SK-N-SH treated with all-trans-retinoic acid at 6 μM for 48 hours (cell line): ENCODE measurements around the gene SUSD6.

Source experiments
- ATAC-seq: fragments of 200-7000 bp; cut with Tn5 transposase; 3 replicates; pipeline ENCODE4 v1.9.1; 2020; ENCODE audit warnings: mild to moderate bottlenecking, moderate library complexity
- ARNTL ChIP-seq: fragments of 450-650 bp; formaldehyde crosslinking; IDR thresholded peaks from 2 replicates; pipeline ENCODE4 v1.5.0; 2020; ENCODE audit warnings: low read depth, mild to moderate bottlenecking, moderate library complexity, borderline replicate concordance
- BACH2 ChIP-seq: fragments of 250-450 bp; sonication (Bioruptor Pico); IDR thresholded peaks from 2 replicates; pipeline ENCODE4 v1.9.0; 2021; ENCODE audit warnings: mild to moderate bottlenecking, borderline replicate concordance
- CSDC2 ChIP-seq: fragments of 250-450 bp; sonication (Bioruptor Pico); IDR thresholded peaks from 2 replicates; pipeline ENCODE4 v1.5.0; 2020; ENCODE audit warnings: mild to moderate bottlenecking, moderate library complexity
- ESRRG ChIP-seq: fragments of 250-450 bp; sonication (Bioruptor Pico); IDR thresholded peaks from 2 replicates; pipeline ENCODE4 v1.6.1; 2021; ENCODE audit warnings: mild to moderate bottlenecking
- GLIS3 ChIP-seq: fragments of 250-450 bp; sonication (Bioruptor Pico); IDR thresholded peaks from 2 replicates; pipeline ENCODE4 v1.5.0; 2020; ENCODE audit warnings: mild to moderate bottlenecking, moderate library complexity
- ISL1 ChIP-seq: fragments of 250-450 bp; sonication (Bioruptor Pico); IDR thresholded peaks from 2 replicates; pipeline ENCODE4 v2.1.2; 2022; ENCODE audit warnings: mild to moderate bottlenecking, moderate library complexity
- OSR1 ChIP-seq: fragments of 250-450 bp; sonication (Bioruptor Pico); IDR thresholded peaks from 2 replicates; pipeline ENCODE4 v1.8.0; 2022; ENCODE audit warnings: moderate library complexity, mild to moderate bottlenecking, inconsistent platforms
- PPARA ChIP-seq: fragments of 250-450 bp; sonication (Bioruptor Pico); IDR thresholded peaks from 2 replicates; pipeline ENCODE4 v1.5.0; 2020; ENCODE audit warnings: mild to moderate bottlenecking, borderline replicate concordance
- RARB ChIP-seq: fragments of 250-450 bp; sonication (Bioruptor Pico); IDR thresholded peaks from 2 replicates; pipeline ENCODE4 v1.8.0; 2021; ENCODE audit warnings: mild to moderate bottlenecking, moderate library complexity
- SNAI2 ChIP-seq: fragments of 250-450 bp; sonication (Bioruptor Pico); IDR thresholded peaks from 2 replicates; pipeline ENCODE4 v1.5.0; 2020; ENCODE audit warnings: mild to moderate bottlenecking, moderate library complexity
- TCF4 ChIP-seq: fragments of 250-450 bp; sonication (Bioruptor Pico); IDR thresholded peaks from 2 replicates; pipeline ENCODE4 v1.8.0; 2021; ENCODE audit warnings: mild to moderate bottlenecking, moderate library complexity, borderline replicate concordance
- TOX ChIP-seq: fragments of 250-450 bp; sonication (Bioruptor Pico); IDR thresholded peaks from 2 replicates; pipeline ENCODE4 v1.8.0; 2021; ENCODE audit warnings: mild to moderate bottlenecking, moderate library complexity, borderline replicate concordance
- ZC3H10 ChIP-seq: fragments of 250-450 bp; sonication (Bioruptor Pico); IDR thresholded peaks from 2 replicates; pipeline ENCODE4 v1.5.1; 2021; ENCODE audit warnings: mild to moderate bottlenecking, moderate library complexity
- ZFP3 ChIP-seq: fragments of 250-450 bp; sonication (Bioruptor Pico); IDR thresholded peaks from 2 replicates; pipeline ENCODE4 v1.5.0; 2020; ENCODE audit warnings: mild to moderate bottlenecking, moderate library complexity
- ZFP30 ChIP-seq: fragments of 450-650 bp; formaldehyde crosslinking; IDR thresholded peaks from 2 replicates; pipeline ENCODE4 v1.5.0; 2022; ENCODE audit warnings: mild to moderate bottlenecking, moderate library complexity
- ZNF565 ChIP-seq: fragments of 450-650 bp; formaldehyde crosslinking; conservative IDR thresholded peaks from 2 replicates; pipeline ENCODE4 v1.5.0; 2020; ENCODE audit warnings: low read depth, mild to moderate bottlenecking, moderate library complexity
- ZNF70 ChIP-seq: fragments of 450-650 bp; formaldehyde crosslinking; IDR thresholded peaks from 2 replicates; pipeline ENCODE4 v1.5.0; 2020; ENCODE audit warnings: mild to moderate bottlenecking, moderate library complexity
- ZNF8 ChIP-seq: fragments of 450-650 bp; formaldehyde crosslinking; IDR thresholded peaks from 2 replicates; pipeline ENCODE4 v1.5.0; 2020; ENCODE audit warnings: mild to moderate bottlenecking, moderate library complexity
- TF ChIP-seq, protein P1 (sequence below): fragments of 250-450 bp; sonication (Bioruptor Pico); IDR thresholded peaks from 2 replicates; pipeline ENCODE4 v1.8.0; 2020; ENCODE audit warnings: mild to moderate bottlenecking, moderate library complexity, borderline replicate concordance
- TF ChIP-seq, protein P2 (sequence below): fragments of 250-450 bp; sonication (Bioruptor Pico); IDR thresholded peaks from 2 replicates; pipeline ENCODE4 v1.8.0; 2021; ENCODE audit warnings: low read depth, mild to moderate bottlenecking, moderate library complexity, borderline replicate concordance
- TF ChIP-seq, protein P3 (sequence below): fragments of 250-450 bp; sonication (Bioruptor Pico); IDR thresholded peaks from 2 replicates; pipeline ENCODE4 v1.5.1; 2021; ENCODE audit warnings: mild to moderate bottlenecking, moderate library complexity
- TF ChIP-seq, protein P4 (sequence below): fragments of 250-450 bp; sonication (Bioruptor Pico); IDR thresholded peaks from 2 replicates; pipeline ENCODE4 v1.5.0; 2020; ENCODE audit warnings: mild to moderate bottlenecking, moderate library complexity

SUSD6 gene

DNA sequence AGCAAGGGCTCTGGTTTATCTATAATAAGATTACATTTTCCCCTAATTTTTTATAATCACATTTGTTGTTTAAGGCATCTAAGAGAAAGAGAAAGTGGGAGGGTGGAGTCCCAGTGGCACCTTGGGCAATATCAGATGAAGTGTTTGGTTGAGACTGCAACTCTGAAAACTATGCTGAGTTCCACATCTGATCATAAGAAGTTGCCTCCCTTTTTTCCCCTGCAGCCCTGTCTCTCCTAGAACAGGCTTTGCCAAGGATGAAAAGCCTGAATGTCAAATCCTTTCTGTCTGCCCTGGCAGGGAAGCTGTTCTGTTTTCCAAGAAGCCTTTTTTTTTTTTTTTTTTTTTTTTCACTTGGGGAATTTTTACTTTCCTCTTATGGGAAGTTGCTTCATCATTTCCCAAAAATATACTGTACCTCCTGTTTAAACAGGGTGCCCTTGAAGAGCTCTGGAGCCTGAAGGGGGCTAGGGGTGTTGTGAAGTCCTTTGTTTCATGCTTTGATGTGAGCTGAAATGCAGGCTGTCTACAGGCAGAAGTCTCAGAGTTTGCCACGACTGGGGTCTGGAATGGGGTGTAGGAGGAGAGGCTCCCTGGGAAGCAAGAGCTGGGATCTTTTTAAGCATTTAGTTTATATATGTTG, 71.3 kb downstream of the SUSD6 start:
- no peak for TF ChIP-seq OSR1 (CRISPR knock-in tag)
- TF ChIP-seq, protein P1, sequence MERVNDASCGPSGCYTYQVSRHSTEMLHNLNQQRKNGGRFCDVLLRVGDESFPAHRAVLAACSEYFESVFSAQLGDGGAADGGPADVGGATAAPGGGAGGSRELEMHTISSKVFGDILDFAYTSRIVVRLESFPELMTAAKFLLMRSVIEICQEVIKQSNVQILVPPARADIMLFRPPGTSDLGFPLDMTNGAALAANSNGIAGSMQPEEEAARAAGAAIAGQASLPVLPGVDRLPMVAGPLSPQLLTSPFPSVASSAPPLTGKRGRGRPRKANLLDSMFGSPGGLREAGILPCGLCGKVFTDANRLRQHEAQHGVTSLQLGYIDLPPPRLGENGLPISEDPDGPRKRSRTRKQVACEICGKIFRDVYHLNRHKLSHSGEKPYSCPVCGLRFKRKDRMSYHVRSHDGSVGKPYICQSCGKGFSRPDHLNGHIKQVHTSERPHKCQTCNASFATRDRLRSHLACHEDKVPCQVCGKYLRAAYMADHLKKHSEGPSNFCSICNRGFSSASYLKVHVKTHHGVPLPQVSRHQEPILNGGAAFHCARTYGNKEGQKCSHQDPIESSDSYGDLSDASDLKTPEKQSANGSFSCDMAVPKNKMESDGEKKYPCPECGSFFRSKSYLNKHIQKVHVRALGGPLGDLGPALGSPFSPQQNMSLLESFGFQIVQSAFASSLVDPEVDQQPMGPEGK = no peak
- no peak for TF ChIP-seq PPARA (CRISPR knock-in tag)
- no peak for TF ChIP-seq RARB (CRISPR knock-in tag)
- TF ChIP-seq ARNTL (CRISPR knock-in tag) = no peak
- TF ChIP-seq, protein P2, sequence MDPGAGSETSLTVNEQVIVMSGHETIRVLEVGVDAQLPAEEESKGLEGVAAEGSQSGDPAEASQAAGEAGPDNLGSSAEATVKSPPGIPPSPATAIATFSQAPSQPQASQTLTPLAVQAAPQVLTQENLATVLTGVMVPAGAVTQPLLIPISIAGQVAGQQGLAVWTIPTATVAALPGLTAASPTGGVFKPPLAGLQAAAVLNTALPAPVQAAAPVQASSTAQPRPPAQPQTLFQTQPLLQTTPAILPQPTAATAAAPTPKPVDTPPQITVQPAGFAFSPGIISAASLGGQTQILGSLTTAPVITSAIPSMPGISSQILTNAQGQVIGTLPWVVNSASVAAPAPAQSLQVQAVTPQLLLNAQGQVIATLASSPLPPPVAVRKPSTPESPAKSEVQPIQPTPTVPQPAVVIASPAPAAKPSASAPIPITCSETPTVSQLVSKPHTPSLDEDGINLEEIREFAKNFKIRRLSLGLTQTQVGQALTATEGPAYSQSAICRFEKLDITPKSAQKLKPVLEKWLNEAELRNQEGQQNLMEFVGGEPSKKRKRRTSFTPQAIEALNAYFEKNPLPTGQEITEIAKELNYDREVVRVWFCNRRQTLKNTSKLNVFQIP (CRISPR knock-in tag) = no peak
- TF ChIP-seq, protein P3, sequence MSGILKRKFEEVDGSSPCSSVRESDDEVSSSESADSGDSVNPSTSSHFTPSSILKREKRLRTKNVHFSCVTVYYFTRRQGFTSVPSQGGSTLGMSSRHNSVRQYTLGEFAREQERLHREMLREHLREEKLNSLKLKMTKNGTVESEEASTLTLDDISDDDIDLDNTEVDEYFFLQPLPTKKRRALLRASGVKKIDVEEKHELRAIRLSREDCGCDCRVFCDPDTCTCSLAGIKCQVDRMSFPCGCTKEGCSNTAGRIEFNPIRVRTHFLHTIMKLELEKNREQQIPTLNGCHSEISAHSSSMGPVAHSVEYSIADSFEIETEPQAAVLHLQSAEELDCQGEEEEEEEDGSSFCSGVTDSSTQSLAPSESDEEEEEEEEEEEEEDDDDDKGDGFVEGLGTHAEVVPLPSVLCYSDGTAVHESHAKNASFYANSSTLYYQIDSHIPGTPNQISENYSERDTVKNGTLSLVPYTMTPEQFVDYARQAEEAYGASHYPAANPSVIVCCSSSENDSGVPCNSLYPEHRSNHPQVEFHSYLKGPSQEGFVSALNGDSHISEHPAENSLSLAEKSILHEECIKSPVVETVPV (CRISPR knock-in tag) = no peak
- no peak for TF ChIP-seq SNAI2 (CRISPR knock-in tag)
- TF ChIP-seq ESRRG (CRISPR knock-in tag) = no peak
- no peak for TF ChIP-seq CSDC2 (CRISPR knock-in tag)
- TF ChIP-seq BACH2 (CRISPR knock-in tag) = no peak
- no peak for TF ChIP-seq ZNF8
- TF ChIP-seq ZC3H10 (CRISPR knock-in tag) = no peak
- no peak for TF ChIP-seq ZFP30 (CRISPR knock-in tag)
- no peak for TF ChIP-seq TOX (CRISPR knock-in tag)
- TF ChIP-seq, protein P4, sequence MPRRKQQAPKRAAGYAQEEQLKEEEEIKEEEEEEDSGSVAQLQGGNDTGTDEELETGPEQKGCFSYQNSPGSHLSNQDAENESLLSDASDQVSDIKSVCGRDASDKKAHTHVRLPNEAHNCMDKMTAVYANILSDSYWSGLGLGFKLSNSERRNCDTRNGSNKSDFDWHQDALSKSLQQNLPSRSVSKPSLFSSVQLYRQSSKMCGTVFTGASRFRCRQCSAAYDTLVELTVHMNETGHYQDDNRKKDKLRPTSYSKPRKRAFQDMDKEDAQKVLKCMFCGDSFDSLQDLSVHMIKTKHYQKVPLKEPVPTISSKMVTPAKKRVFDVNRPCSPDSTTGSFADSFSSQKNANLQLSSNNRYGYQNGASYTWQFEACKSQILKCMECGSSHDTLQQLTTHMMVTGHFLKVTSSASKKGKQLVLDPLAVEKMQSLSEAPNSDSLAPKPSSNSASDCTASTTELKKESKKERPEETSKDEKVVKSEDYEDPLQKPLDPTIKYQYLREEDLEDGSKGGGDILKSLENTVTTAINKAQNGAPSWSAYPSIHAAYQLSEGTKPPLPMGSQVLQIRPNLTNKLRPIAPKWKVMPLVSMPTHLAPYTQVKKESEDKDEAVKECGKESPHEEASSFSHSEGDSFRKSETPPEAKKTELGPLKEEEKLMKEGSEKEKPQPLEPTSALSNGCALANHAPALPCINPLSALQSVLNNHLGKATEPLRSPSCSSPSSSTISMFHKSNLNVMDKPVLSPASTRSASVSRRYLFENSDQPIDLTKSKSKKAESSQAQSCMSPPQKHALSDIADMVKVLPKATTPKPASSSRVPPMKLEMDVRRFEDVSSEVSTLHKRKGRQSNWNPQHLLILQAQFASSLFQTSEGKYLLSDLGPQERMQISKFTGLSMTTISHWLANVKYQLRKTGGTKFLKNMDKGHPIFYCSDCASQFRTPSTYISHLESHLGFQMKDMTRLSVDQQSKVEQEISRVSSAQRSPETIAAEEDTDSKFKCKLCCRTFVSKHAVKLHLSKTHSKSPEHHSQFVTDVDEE (CRISPR knock-in tag) = no peak
- TF ChIP-seq ZFP3 (CRISPR knock-in tag) = no peak
- no peak for TF ChIP-seq ZNF70
- TF ChIP-seq GLIS3 = no peak
- peak; percentile 41; the same call in 2 of the 3 replicates for ATAC-seq

DNA sequence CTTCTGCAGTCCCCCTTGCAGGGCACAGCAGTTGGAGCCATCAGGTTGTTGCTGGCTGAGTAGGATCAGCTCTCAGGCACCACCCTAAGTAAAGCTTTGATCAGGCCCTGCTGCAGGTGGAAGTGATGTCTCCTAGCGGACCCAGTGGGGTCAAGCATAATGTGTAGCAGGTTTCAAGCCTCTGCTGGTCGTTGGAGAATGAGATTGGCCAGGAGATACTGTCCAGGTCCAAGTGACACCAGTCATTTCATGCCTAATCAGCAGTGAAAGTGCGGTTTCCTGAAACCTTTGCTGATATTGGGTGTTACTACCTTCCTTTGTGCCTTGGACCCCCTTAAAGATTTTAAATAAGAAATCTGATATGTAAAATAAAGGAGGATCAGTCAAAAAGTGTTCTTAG, 72.6 kb downstream of the SUSD6 start:
- no peak for ATAC-seq
- TF ChIP-seq ZFP3 (CRISPR knock-in tag) = no peak
- TF ChIP-seq CSDC2 (CRISPR knock-in tag) = no peak
- no peak for TF ChIP-seq TCF4 (CRISPR knock-in tag)
- TF ChIP-seq, protein P1 = no peak
- no peak for TF ChIP-seq PPARA (CRISPR knock-in tag)
- no peak for TF ChIP-seq ZFP30 (CRISPR knock-in tag)
- TF ChIP-seq TOX (CRISPR knock-in tag) = no peak
- no peak for TF ChIP-seq GLIS3
- TF ChIP-seq ZC3H10 (CRISPR knock-in tag) = no peak
- no peak for TF ChIP-seq ISL1 (CRISPR knock-in tag)
- no peak for TF ChIP-seq ZNF70
- no peak for TF ChIP-seq ZNF565 (CRISPR knock-in tag)
- TF ChIP-seq, protein P4 (CRISPR knock-in tag) = no peak
- TF ChIP-seq, protein P3 (CRISPR knock-in tag) = no peak
- TF ChIP-seq, all 23 proteins: peak for 0
